Measurements from ENCODE around the gene GPC3. TPM values are rescaled to one million over a fixed set of nuclear protein-coding genes. Genes with fewer than 3 reads are reported as not detected.
"Not testable (repeated sequence)": the region's sequence is repeated elsewhere in the genome, so short reads cannot be mapped to it uniquely, and the experiment has no call there.

The GPC3 gene
- total RNA-seq, 2 donors from 2014 or later: 2.7 to 5.2 TPM

DNA sequence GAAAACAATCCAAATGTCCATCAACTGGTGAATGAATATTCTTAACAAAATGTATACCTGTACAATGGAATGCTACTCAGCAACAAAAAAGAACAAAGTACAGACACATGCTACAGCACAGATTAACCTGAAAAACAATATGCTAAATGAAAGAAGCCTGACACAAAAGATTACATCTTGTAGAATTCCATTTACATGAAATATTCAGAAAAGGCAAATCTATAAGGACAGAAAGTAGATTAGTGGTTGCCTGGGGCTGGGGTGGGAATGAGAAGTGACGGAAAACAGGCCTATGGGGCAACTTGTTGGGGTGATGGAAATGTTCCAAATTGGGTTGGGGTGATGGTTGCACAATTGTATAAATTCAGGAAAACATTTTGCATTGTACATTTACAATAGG, 351.0 kb downstream of the GPC3 start:
- Histone ChIP-seq H3K27ac (no peak overlapping the region), H3K27me3 (replicated peaks; ENCODE audit: insufficient read depth) (no peaks in the 10 kb centered on the region), H3K9me3 (no peaks in the 10 kb centered on the region), H3K36me3 (no peaks in the 10 kb centered on the region), H3K4me1 (replicated peaks) (no peaks in the 10 kb centered on the region), H3K4me3 (no peak overlapping the region)
- intact Hi-C loops (cut with DNase I): no loop called here
- WGBS: 5% methylated on average over 1 of the region's 1 CpG
- TF ChIP-seq POLR2A (IDR thresholded peaks at IDR 0.05) (no peak), POLR2AphosphoS5 (IDR thresholded peaks at IDR 0.05) (no peak)
- TF ChIP-seq, protein P1, sequence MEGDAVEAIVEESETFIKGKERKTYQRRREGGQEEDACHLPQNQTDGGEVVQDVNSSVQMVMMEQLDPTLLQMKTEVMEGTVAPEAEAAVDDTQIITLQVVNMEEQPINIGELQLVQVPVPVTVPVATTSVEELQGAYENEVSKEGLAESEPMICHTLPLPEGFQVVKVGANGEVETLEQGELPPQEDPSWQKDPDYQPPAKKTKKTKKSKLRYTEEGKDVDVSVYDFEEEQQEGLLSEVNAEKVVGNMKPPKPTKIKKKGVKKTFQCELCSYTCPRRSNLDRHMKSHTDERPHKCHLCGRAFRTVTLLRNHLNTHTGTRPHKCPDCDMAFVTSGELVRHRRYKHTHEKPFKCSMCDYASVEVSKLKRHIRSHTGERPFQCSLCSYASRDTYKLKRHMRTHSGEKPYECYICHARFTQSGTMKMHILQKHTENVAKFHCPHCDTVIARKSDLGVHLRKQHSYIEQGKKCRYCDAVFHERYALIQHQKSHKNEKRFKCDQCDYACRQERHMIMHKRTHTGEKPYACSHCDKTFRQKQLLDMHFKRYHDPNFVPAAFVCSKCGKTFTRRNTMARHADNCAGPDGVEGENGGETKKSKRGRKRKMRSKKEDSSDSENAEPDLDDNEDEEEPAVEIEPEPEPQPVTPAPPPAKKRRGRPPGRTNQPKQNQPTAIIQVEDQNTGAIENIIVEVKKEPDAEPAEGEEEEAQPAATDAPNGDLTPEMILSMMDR (IDR thresholded peaks at IDR 0.05): no peak
- no peak for DNase-seq (ENCODE audit: low spot score)

DNA sequence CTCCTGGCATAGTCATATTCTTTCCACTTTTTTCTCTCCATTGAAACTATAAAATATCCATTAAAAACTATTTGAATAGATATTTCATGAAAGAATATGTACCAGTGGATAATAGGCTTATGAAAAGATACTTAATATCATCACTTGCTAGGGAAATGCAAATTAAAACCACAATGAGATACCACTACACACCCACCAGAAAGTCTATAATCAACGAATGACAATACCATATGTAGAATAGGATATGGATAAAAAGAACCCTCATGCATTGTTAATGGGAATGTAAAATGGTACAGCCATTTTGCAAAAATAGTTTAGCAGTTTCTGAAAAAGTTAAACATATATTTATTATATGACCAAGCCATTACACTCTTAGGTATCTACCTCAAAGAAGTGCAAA, 351.4 kb downstream of the GPC3 start:
- Histone ChIP-seq H3K4me3 (no peak overlapping the region), H3K4me1 (replicated peaks) (no peaks in the 10 kb centered on the region), H3K27me3 (replicated peaks; ENCODE audit: insufficient read depth) (no peaks in the 10 kb centered on the region), H3K36me3 (no peaks in the 10 kb centered on the region), H3K27ac (no peak overlapping the region), H3K9me3 (no peaks in the 10 kb centered on the region)
- TF ChIP-seq POLR2A (IDR thresholded peaks at IDR 0.05): no peak
- TF ChIP-seq POLR2AphosphoS5 (IDR thresholded peaks at IDR 0.05): no peak
- TF ChIP-seq, protein P1 (IDR thresholded peaks at IDR 0.05): no peak
- WGBS: 89% methylated on average over 1 of the region's 1 CpG
- intact Hi-C loops (cut with DNase I): no loop called here
- DNase-seq (ENCODE audit: low spot score): no peak

DNA sequence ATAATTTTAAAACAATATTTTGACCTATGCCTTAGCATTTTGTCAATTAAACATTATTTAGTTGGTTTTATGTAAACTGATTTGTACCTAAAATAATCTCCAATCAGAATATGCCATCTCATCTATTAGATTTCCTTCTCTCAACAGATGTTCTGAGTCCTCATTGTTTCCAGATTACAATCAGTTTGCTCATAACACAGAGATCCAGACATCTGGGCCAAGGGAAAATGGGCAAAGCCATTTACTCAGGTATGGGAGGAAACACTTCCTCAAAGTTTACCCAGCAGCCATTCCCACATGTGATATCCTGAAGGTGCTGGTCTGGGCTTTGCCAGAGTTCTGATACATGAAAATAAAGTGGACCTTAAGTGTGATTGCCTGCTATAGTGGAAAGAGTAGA, 352.2 kb downstream of the GPC3 start:
- Histone ChIP-seq H3K27ac (no peak overlapping the region), H3K9me3 (no peaks in the 10 kb centered on the region), H3K27me3 (replicated peaks; ENCODE audit: insufficient read depth) (no peaks in the 10 kb centered on the region), H3K4me3 (no peak overlapping the region), H3K4me1 (replicated peaks) (no peaks in the 10 kb centered on the region), H3K36me3 (no peaks in the 10 kb centered on the region)
- TF ChIP-seq POLR2A (IDR thresholded peaks at IDR 0.05): no peak
- TF ChIP-seq, protein P1 (IDR thresholded peaks at IDR 0.05): no peak
- no peak for TF ChIP-seq POLR2AphosphoS5 (IDR thresholded peaks at IDR 0.05)
- intact Hi-C loops (cut with DNase I): no loop called here
- DNase-seq (ENCODE audit: low spot score): no peak

DNA sequence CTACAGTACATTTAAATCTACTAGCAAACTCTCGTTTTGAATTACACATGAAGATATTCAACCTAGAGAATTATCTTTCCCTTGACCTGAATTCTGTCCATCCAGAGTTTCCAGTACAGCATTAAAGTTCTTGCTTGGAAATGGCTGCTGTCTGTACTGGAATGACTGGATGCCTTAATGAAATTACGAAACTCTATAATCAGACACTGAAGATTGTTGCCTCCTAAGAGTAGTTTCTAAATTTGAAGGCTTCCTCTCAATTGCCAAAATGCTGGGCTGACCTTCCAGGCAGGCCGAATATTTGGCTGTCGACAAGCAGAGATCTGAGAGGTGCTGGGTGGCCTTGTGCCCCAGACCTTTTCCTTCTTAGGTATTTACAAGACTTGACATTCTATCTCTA, 355.0 kb downstream of the GPC3 start:
- Histone ChIP-seq H3K36me3 (no peaks in the 10 kb centered on the region), H3K9me3 (no peaks in the 10 kb centered on the region), H3K4me3 (no peak overlapping the region), H3K4me1 (replicated peaks) (no peaks in the 10 kb centered on the region), H3K27me3 (replicated peaks; ENCODE audit: insufficient read depth) (no peaks in the 10 kb centered on the region), H3K27ac (no peak overlapping the region)
- TF ChIP-seq, protein P1 (IDR thresholded peaks at IDR 0.05): no peak
- no peak for TF ChIP-seq POLR2A (IDR thresholded peaks at IDR 0.05)
- no peak for TF ChIP-seq POLR2AphosphoS5 (IDR thresholded peaks at IDR 0.05)
- 79% methylated on average over 4 of the region's 4 CpGs for WGBS
- intact Hi-C loops (cut with DNase I): no loop called here
- no peak for DNase-seq (ENCODE audit: low spot score)

DNA sequence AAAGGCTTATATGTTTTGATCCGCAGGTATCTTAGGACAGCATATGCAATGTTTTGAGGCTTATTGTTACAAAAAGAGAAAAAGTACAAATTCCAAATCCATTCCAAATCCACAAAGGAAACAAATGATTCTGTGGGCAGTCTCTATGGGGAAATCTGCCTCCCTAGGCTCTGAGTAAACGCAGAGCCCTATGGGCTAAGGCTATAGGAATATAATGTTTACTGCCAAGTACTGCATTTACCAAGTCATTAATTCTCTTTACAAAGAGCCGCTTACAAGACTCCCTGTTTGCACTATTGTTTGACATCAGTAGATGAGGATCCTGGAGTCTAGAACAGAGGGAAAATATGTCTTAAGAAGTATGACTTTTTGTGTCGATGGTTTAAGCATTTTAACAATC, 357.7 kb downstream of the GPC3 start:
- DNase-seq (ENCODE audit: low spot score): no peak
- TF ChIP-seq, protein P1 (IDR thresholded peaks at IDR 0.05): no peak
- TF ChIP-seq POLR2AphosphoS5 (IDR thresholded peaks at IDR 0.05) (no peak), POLR2A (IDR thresholded peaks at IDR 0.05) (no peak)
- 46% methylated on average over 4 of the region's 4 CpGs for WGBS
- Histone ChIP-seq H3K4me3 (no peak overlapping the region), H3K27ac (no peak overlapping the region), H3K27me3 (replicated peaks; ENCODE audit: insufficient read depth) (no peaks in the 10 kb centered on the region), H3K36me3 (no peaks in the 10 kb centered on the region), H3K4me1 (replicated peaks) (no peaks in the 10 kb centered on the region), H3K9me3 (no peaks in the 10 kb centered on the region)
- intact Hi-C loops (cut with DNase I): no loop called here

DNA sequence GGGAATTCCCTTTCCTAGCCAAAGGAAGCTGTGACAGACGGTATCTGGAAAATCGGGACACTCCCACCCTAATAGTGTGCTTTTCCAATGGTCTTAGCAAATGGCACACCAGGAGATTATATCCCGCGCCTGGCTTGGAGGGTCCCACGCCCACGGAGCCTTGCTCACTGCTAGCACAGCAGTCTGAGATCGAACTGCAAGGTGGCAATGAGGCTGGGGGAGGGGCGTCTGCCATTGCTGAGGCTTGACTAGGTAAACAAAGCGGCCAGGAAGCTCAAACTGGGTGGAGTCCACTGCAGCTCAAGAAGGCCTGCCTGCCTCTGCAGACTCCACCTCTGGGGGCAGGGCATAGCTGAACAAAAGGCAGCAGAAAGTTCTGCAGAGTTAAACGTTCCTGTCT, 364.0 kb downstream of the GPC3 start:
- H3K27ac ChIP-seq; H3K36me3 ChIP-seq; H3K4me3 ChIP-seq; DNase-seq (ENCODE audit: low spot score); H3K4me1 ChIP-seq (replicated peaks); H3K9me3 ChIP-seq; intact Hi-C loops (cut with DNase I); H3K27me3 ChIP-seq (replicated peaks; ENCODE audit: insufficient read depth): not testable (repeated sequence)
- 93% methylated on average over 10 of the region's 10 CpGs for WGBS
